B cell (primary cell): ENCODE data around the gene LPIN2. TPM values are rescaled to one million over a fixed set of nuclear protein-coding genes. Genes with fewer than 3 reads are reported as not detected.

ENCODE experiments used
- ATAC-seq: fragments of 200-7000 bp; cut with Tn5 transposase; one replicate; pipeline ENCODE4 v1.10.0; 2021; ENCODE audit warnings: low read depth, mild to moderate bottlenecking, moderate number of reproducible peaks, moderate library complexity
- CTCF ChIA-PET: fragments of 350-600 bp; sonication (Branson Sonifier 250); formaldehyde crosslinking; loops from one replicate; lab custom pipeline; 2021; ENCODE audit warnings: antibody characterized with exemption, inconsistent platforms; lab: Charles Lee
- POLR2A ChIA-PET: fragments of 350-600 bp; sonication (Branson Sonifier 250); formaldehyde crosslinking; loops from one replicate; lab custom pipeline; 2021; ENCODE audit warnings: antibody characterized with exemption; lab: Charles Lee
- DNase-seq: peaks from one replicate; pipeline ENCODE4 v3.0.0; 2013
- H2AFZ ChIP-seq: 2 replicates; pipeline ENCODE4 v1.6.1; 2012; ENCODE audit warnings: mild to moderate bottlenecking, low read depth, low read length; ENCODE audit not compliant: insufficient read depth, poor library complexity, severe bottlenecking
- H3K27ac ChIP-seq, 2 donors: 1 replicate in 1 of 2; 2 replicates in 1 of 2; pipeline ENCODE4 v1.5.1; 2012 to 2013; ENCODE audit warnings: low read length in 2 of 2, mild to moderate bottlenecking in 2 of 2, moderate library complexity in 1 of 2
- H3K27me3 ChIP-seq, 4 experiments: fragments of 200-600 bp in 1 of 4; sonication (generic) in 1 of 4; replicated peaks in 1 of 4; 1 replicate in 2 of 4; 2 replicates in 2 of 4; pipeline versions ENCODE4 v1.6.1 to v1.7.0; 2013 to 2016; ENCODE audit warnings: low read length in 3 of 4, mild to moderate bottlenecking in 2 of 4, mixed read lengths in 1 of 4, moderate library complexity in 1 of 4; ENCODE audit not compliant: insufficient read depth in 4 of 4, control insufficient read depth in 3 of 4; ENCODE audit errors: control extremely low read depth in 1 of 4
- H3K36me3 ChIP-seq, 2 experiments: replicated peaks in 1 of 2; 1 replicate in 1 of 2; 2 replicates in 1 of 2; pipeline versions ENCODE4 v1.6.1 to v1.7.1; 2013; ENCODE audit warnings: low read length in 1 of 2; ENCODE audit not compliant: insufficient read depth in 2 of 2, control insufficient read depth in 1 of 2; ENCODE audit errors: control extremely low read depth in 1 of 2, extremely low read depth in 1 of 2
- H3K4me1 ChIP-seq, 2 donors: fragments of 200-600 bp in 1 of 2; sonication (generic) in 1 of 2; 1 replicate in 1 of 2; 2 replicates in 1 of 2; pipeline versions ENCODE4 v1.5.1 to v1.6.1; 2013 to 2017; ENCODE audit warnings: low read length in 2 of 2; ENCODE audit not compliant: control insufficient read depth in 2 of 2, insufficient read depth in 2 of 2
- H3K4me2 ChIP-seq: replicated peaks from 2 replicates; pipeline ENCODE3; 2012; ENCODE audit warnings: mild to moderate bottlenecking, low read depth, low read length; ENCODE audit not compliant: poor library complexity, severe bottlenecking
- H3K4me3 ChIP-seq, 5 experiments: fragments of 200-600 bp in 1 of 5; sonication (generic) in 1 of 5; 1 replicate in 3 of 5; 2 replicates in 2 of 5; pipeline versions ENCODE4 v1.5.1 to v1.7.0; 2011 to 2016; ENCODE audit warnings: low read length in 4 of 5, mild to moderate bottlenecking in 4 of 5, low read depth in 2 of 5, control low read depth in 1 of 5, moderate library complexity in 1 of 5; ENCODE audit not compliant: insufficient read depth in 1 of 5; ENCODE audit errors: control extremely low read depth in 1 of 5, extremely low read depth in 1 of 5
- H3K79me2 ChIP-seq: fragments of 200-600 bp; sonication (generic); one replicate; pipeline ENCODE4 v1.6.0; 2016; ENCODE audit warnings: low read length; ENCODE audit not compliant: control insufficient read depth, insufficient read depth
- H3K9ac ChIP-seq: fragments of 200-600 bp; sonication (generic); 2 replicates; pipeline ENCODE4 v1.6.1; 2017; ENCODE audit warnings: mild to moderate bottlenecking, low read length, moderate library complexity
- H3K9me3 ChIP-seq, 3 donors: one replicate each; pipeline versions ENCODE4 v1.6.1 to v1.7.1; 2013; ENCODE audit warnings: low read length in 2 of 3; ENCODE audit not compliant: control insufficient read depth in 2 of 3, insufficient read depth in 1 of 3; ENCODE audit errors: control extremely low read depth in 1 of 3
- H4K20me1 ChIP-seq: 2 replicates; pipeline ENCODE4 v1.6.0; 2012; ENCODE audit warnings: mild to moderate bottlenecking, low read length; ENCODE audit not compliant: insufficient read depth, control insufficient read depth, poor library complexity, severe bottlenecking
- H3K27ac Mint-ChIP-seq: one replicate; pipeline ENCODE4 v1.8.0; 2021; ENCODE audit warnings: mixed read lengths
- H3K27me3 Mint-ChIP-seq: one replicate; pipeline ENCODE4 v1.8.0; 2021; ENCODE audit warnings: mixed read lengths
- H3K4me1 Mint-ChIP-seq: one replicate; pipeline ENCODE4 v1.8.0; 2021; ENCODE audit warnings: mixed read lengths
- H3K4me3 Mint-ChIP-seq: one replicate; pipeline ENCODE4 v1.8.0; 2021; ENCODE audit warnings: mixed read lengths
- H3K9me3 Mint-ChIP-seq: one replicate; pipeline ENCODE4 v1.8.0; 2022; ENCODE audit warnings: mixed read lengths; ENCODE audit not compliant: insufficient read depth
- CTCF ChIP-seq: fragments of 200-600 bp; IDR thresholded peaks from one replicate; pipeline ENCODE4 v1.8.0; 2022; ENCODE audit warnings: antibody characterized with exemption, mild to moderate bottlenecking
- EZH2 ChIP-seq: IDR thresholded peaks from 2 replicates; pipeline ENCODE4 v1.6.1; 2012; ENCODE audit warnings: borderline replicate concordance, low read depth, mild to moderate bottlenecking, moderate library complexity, low read length; ENCODE audit not compliant: insufficient read depth, poor library complexity, severe bottlenecking
- WGBS: methylation state at CpG from one replicate; pipeline ENCODE4 v1.1.5; 2013; ENCODE audit warnings: missing lambda C conversion rate; ENCODE audit not compliant: insufficient coverage; 5-methylcytosine and 5-hydroxymethylcytosine counted together
- intact Hi-C: fragments of 100-400 bp; cut with micrococcal nuclease; formaldehyde crosslinking; loops from one replicate; pipeline ENCODE4 v1.10.0; 2022
- polyA plus RNA-seq: library from polyadenylated mRNA; depleted of rRNA; stranded (reverse); fragments of >200 nt; gene quantifications from 2 replicates; pipeline ENCODE4 v1.2.3, GENCODE V29; 2012
- total RNA-seq, 2 donors: library from RNA; stranded (reverse); fragments of 120-200 nt in 1 of 2; gene quantifications; 1 replicate in 1 of 2; 2 replicates in 1 of 2; pipeline versions ENCODE4 v1.2.3 to v1.2.4, GENCODE V29; 2013 to 2022

Gene LPIN2
- total and polyA plus RNA-seq, 2 donors (not counting 1 experiment from before 2014, with no cell fraction given) = 8.0 to 31.0 TPM

- ATAC-seq = no peak
- Histone ChIP-seq H3K27me3 (no peaks in the 10 kb centered on the region), H2AFZ (no peak overlapping the region), H3K4me3 (no peak overlapping the region), H3K36me3 (peaks cover 0 to 2% of the 10 kb centered on the region in 2 experiments), H3K9ac (no peak overlapping the region), H3K79me2 (peaks cover 68% of the 10 kb centered on the region), H3K27ac (no peak overlapping the region), H3K4me1 (peaks cover 6 to 14% of the 10 kb centered on the region in 2 donors), H3K9me3 (no peaks in the 10 kb centered on the region), H3K4me2 (no peak overlapping the region), H4K20me1 (no peaks in the 10 kb centered on the region)
- Mint-ChIP-seq H3K4me1 (peaks cover 32% of the 10 kb centered on the region), H3K27me3 (no peaks in the 10 kb centered on the region), H3K4me3 (no peak overlapping the region), H3K27ac (peak overlapping the region; percentile 3), H3K9me3 (no peaks in the 10 kb centered on the region)
- intact Hi-C loops = no loop called here
- ChIA-PET POLR2A (interaction anchor here (0.6 kb wide), 1 partner anchor 11 kb away, joined by 3 read pairs; no protein-coding TSS in a partner anchor), CTCF (interaction anchor here (0.8 to 2.0 kb wide), 11 partner anchors 9 to 668 kb away, joined by 3 to 10 read pairs (median 4); no protein-coding TSS in a partner anchor)
- no peak for DNase-seq
- 71% methylated on average over 2 of the region's 4 CpGs for whole genome bisulfite sequencing
- TF ChIP-seq CTCF = no peak
- TF ChIP-seq EZH2 = no peak
Observed at GRCh38 chr18:2997846-2998564, 14.9 kb downstream of the LPIN2 start.

GRCh38 chr18:2997429-2997828 lies 15.5 kb downstream of the LPIN2 start:
- no peak for DNase-seq
- Histone ChIP-seq H3K36me3 (peaks cover 0 to 2% of the 10 kb centered on the region in 2 experiments), H3K4me2 (no peak overlapping the region), H3K9me3 (no peaks in the 10 kb centered on the region), H3K79me2 (peaks cover 71% of the 10 kb centered on the region), H3K9ac (no peak overlapping the region), H3K27me3 (no peaks in the 10 kb centered on the region), H4K20me1 (no peaks in the 10 kb centered on the region), H3K27ac (no peak overlapping the region), H3K4me3 (no peak overlapping the region), H3K4me1 (peaks cover 6 to 14% of the 10 kb centered on the region in 2 donors), H2AFZ (no peak overlapping the region)
- no peak for ATAC-seq
- no peaks in the 10 kb centered on the region for H3K9me3 Mint-ChIP-seq
- no peak overlapping the region for H3K27ac Mint-ChIP-seq
- intact Hi-C loops = no loop called here
- no peak overlapping the region for H3K4me3 Mint-ChIP-seq
- H3K27me3 Mint-ChIP-seq = no peaks in the 10 kb centered on the region
- POLR2A ChIA-PET = no interaction called here
- peaks cover 32% of the 10 kb centered on the region for H3K4me1 Mint-ChIP-seq
- TF ChIP-seq EZH2 = no peak
- no peak for TF ChIP-seq CTCF
- CTCF ChIA-PET = interaction anchor here (0.8 to 5.1 kb wide), 11 partner anchors 9 to 249 kb away, joined by 3 to 152 read pairs (median 4); no protein-coding TSS in a partner anchor
